ENCODE measurements around the gene PRSS50.

Gene PRSS50

GRCh38 chr3:46693038-46693891 is 24.4 kb downstream of the PRSS50 start, which contains the start of gene ALS2CL:
Gene ALS2CL (minus strand): TSS chr3:46693679. CDS start chr3:46689440, 4,239 bp downstream.
- peak within 1 kb of the TSS; percentile 62 for H3K27ac ChIP-seq
- 0 out of 2 replicates have a peak, but pooled peaks have one; percentile 18 for TF ChIP-seq ZFX (IDR thresholded peaks at IDR 0.05)
- TF ChIP-seq, protein P1, sequence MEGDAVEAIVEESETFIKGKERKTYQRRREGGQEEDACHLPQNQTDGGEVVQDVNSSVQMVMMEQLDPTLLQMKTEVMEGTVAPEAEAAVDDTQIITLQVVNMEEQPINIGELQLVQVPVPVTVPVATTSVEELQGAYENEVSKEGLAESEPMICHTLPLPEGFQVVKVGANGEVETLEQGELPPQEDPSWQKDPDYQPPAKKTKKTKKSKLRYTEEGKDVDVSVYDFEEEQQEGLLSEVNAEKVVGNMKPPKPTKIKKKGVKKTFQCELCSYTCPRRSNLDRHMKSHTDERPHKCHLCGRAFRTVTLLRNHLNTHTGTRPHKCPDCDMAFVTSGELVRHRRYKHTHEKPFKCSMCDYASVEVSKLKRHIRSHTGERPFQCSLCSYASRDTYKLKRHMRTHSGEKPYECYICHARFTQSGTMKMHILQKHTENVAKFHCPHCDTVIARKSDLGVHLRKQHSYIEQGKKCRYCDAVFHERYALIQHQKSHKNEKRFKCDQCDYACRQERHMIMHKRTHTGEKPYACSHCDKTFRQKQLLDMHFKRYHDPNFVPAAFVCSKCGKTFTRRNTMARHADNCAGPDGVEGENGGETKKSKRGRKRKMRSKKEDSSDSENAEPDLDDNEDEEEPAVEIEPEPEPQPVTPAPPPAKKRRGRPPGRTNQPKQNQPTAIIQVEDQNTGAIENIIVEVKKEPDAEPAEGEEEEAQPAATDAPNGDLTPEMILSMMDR (conservative IDR thresholded peaks at IDR 0.05) = no peak

GRCh38 chr3:46692566-46692990 is 25.1 kb downstream of the PRSS50 start:
- H3K27ac ChIP-seq = peak overlapping the region; percentile 62
- TF ChIP-seq ZFX (IDR thresholded peaks at IDR 0.05) = no peak
- TF ChIP-seq, protein P1 (conservative IDR thresholded peaks at IDR 0.05) = no peak

- no peak for TF ChIP-seq ZFX (IDR thresholded peaks at IDR 0.05)
- TF ChIP-seq, protein P1 (conservative IDR thresholded peaks at IDR 0.05) = no peak
- H3K27ac ChIP-seq = no peak overlapping the region
Measured at GRCh38 chr3:46690798-46691197, 26.9 kb downstream of the PRSS50 start.

GRCh38 chr3:46685446-46685845 is 32.2 kb downstream of the PRSS50 start:
- H3K27ac ChIP-seq = no peak overlapping the region
- TF ChIP-seq ZFX (IDR thresholded peaks at IDR 0.05) = no peak
- TF ChIP-seq, protein P1 (conservative IDR thresholded peaks at IDR 0.05) = no peak

GRCh38 chr3:46684891-46685290 is 32.8 kb downstream of the PRSS50 start:
- no peak overlapping the region for H3K27ac ChIP-seq
- TF ChIP-seq, protein P1 (conservative IDR thresholded peaks at IDR 0.05) = no peak
- TF ChIP-seq ZFX (IDR thresholded peaks at IDR 0.05) = no peak

GRCh38 chr3:46682974-46683373 is 34.7 kb downstream of the PRSS50 start:
- no peak for TF ChIP-seq ZFX (IDR thresholded peaks at IDR 0.05)
- TF ChIP-seq, protein P1 (conservative IDR thresholded peaks at IDR 0.05) = no peak
- H3K27ac ChIP-seq = no peak overlapping the region

DNA sequence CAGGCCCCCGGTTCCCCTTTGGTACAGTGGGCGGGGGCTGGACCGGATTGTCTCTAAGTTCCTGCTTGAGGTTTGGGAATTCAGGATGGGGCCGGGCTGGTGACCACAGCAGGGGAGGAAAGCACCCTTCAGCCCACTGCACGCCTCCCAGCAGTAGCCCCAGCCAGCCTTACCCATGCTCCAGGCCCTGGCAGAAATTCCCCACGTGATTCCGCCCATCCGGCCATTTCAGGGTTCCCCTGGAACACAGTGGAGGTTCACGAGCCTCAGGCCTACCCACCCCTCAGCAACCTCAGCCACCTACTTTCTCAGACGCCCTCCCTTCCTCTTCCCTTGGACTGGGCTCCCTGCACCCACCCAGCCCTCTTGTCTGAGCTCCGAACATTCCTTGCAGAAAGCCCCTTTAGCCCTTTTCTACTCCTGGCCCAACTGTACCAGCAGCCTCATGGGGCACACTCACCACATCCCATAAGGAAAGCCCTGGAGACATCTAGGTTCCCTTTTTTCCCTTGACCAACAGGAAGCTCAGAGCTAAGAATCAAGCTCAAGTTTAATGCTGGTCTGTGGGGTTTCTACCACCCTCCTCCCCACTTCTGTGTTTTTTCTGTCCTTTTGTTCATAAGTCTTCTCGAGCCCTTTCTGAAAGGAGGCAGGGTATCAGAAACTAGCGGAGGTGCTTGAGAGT is 35.7 kb downstream of the PRSS50 start:
- TF ChIP-seq, protein P1 (conservative IDR thresholded peaks at IDR 0.05) = no peak
- no peak for TF ChIP-seq ZFX (IDR thresholded peaks at IDR 0.05)
- no peak overlapping the region for H3K27ac ChIP-seq
